HG02798 (cell line): ENCODE measurements around the gene FAM236D.
"Not testable (repeated sequence)": the region's sequence is repeated elsewhere in the genome, so short reads cannot be mapped to it uniquely, and the experiment has no call there.

Experiments used
- ATAC-seq: cut with Tn5 transposase; IDR thresholded peaks from one replicate; pipeline ENCODE4 v1.9.1; 2021; ENCODE audit warnings: mild to moderate bottlenecking; ENCODE audit not compliant: unreplicated experiment, poor library complexity

FAM236D gene

GRCh38 chrX:72808110-72808509 is at the start of gene FAM236D:
TSS of gene FAM236D (minus strand) at chrX:72808210. CDS start at chrX:72808110, 100 bp downstream.
- not testable (repeated sequence) for ATAC-seq

DNA sequence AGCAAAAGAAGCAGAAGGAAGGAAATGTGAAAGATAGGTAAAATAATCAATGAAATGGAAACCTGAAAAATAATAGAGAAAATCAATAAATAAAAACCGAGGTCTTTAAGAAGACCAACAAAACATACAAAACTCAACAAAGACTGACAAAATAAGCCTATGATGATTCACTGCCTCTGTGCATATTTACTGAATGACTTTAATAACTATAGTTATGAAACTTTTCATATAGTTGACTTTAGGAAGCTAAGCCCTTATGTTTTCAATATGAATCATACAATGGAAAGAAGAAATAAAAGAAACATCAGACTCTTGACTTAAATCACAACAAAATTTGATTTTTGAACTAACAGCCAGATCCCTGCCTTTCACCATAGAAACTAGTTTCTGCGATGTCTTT is 29.5 kb upstream of the FAM236D start:
- not testable (repeated sequence) for ATAC-seq

- not testable (repeated sequence) for ATAC-seq
Measured at GRCh38 chrX:72830701-72831100, 22.7 kb upstream of the FAM236D start.

DNA sequence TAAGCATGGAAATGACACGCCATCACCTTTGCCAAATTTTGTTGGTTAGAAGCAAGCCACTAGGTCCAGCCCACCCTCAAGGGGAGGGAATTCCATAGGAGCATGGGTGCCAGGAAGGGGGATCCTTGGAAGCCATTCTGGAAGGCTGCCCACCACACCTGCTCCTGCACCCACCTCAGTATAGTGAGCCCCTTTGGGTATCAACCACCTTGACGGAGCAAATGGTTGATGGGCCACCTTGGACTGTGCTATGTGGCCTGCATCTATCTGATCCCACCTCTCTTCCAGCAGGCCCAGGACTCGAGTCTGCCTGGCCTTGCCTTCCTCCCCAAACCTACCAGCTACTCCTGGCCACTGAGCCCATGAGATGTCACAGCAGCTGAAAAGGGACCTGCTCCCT is 17.6 kb downstream of the FAM236D start:
- not testable (repeated sequence) for ATAC-seq

GRCh38 chrX:72788142-72788541 is 19.9 kb downstream of the FAM236D start:
- ATAC-seq: not testable (repeated sequence)

- not testable (repeated sequence) for ATAC-seq
Measured at GRCh38 chrX:72783964-72784363, 24.0 kb downstream of the FAM236D start.

GRCh38 chrX:72783365-72783936 is 24.6 kb downstream of the FAM236D start:
- ATAC-seq: not testable (repeated sequence)

- not testable (repeated sequence) for ATAC-seq
Measured at GRCh38 chrX:72782560-72782959, 25.4 kb downstream of the FAM236D start, which contains the start of gene FAM236B. TSS of gene FAM236B (minus strand) at chrX:72782660. CDS start at chrX:72782560, 100 bp downstream.

GRCh38 chrX:72778146-72778545 is 29.9 kb downstream of the FAM236D start:
- ATAC-seq: not testable (repeated sequence)

GRCh38 chrX:72777467-72777790 is 30.6 kb downstream of the FAM236D start:
- ATAC-seq: not testable (repeated sequence)

GRCh38 chrX:72776653-72777466 is 31.1 kb downstream of the FAM236D start, which contains the start of gene DMRTC1B:
TSS of gene DMRTC1B (plus strand) at chrX:72776890. CDS start at chrX:72845136, 68,246 bp downstream.
- peak; percentile 73 for ATAC-seq

- ATAC-seq: not testable (repeated sequence)
Measured at GRCh38 chrX:72760454-72760853, 47.6 kb downstream of the FAM236D start.
